ENCODE measurements around the gene COL13A1.

Gene COL13A1

GRCh38 chr10:69820817-69821216 lies 19.1 kb downstream of the COL13A1 start:
- DNase-seq (ENCODE audit: low spot score): no peak

- no peak for DNase-seq (ENCODE audit: low spot score)
Observed at GRCh38 chr10:69825604-69826003, 23.9 kb downstream of the COL13A1 start.

- no peak for DNase-seq (ENCODE audit: low spot score)
Observed at GRCh38 chr10:69826094-69826493, 24.4 kb downstream of the COL13A1 start.

- DNase-seq (ENCODE audit: low spot score): no peak
Observed at GRCh38 chr10:69826789-69827554, 25.3 kb downstream of the COL13A1 start.

- no peak for DNase-seq (ENCODE audit: low spot score)
Observed at GRCh38 chr10:69828144-69828870, 26.6 kb downstream of the COL13A1 start.

- no peak for DNase-seq (ENCODE audit: low spot score)
Observed at GRCh38 chr10:69829775-69830174, 28.1 kb downstream of the COL13A1 start.

- no peak for DNase-seq (ENCODE audit: low spot score)
Observed at GRCh38 chr10:69831231-69831855, 29.6 kb downstream of the COL13A1 start.

GRCh38 chr10:69835233-69835632 lies 33.5 kb downstream of the COL13A1 start:
- DNase-seq (ENCODE audit: low spot score): no peak

- no peak for DNase-seq (ENCODE audit: low spot score)
Observed at GRCh38 chr10:69835875-69836730, 34.4 kb downstream of the COL13A1 start.

- DNase-seq (ENCODE audit: low spot score): no peak
Observed at GRCh38 chr10:69836731-69837030, 35.0 kb downstream of the COL13A1 start.

GRCh38 chr10:69837261-69837660 lies 35.6 kb downstream of the COL13A1 start:
- no peak for DNase-seq (ENCODE audit: low spot score)

- no peak for DNase-seq (ENCODE audit: low spot score)
Observed at GRCh38 chr10:69838418-69838817, 36.7 kb downstream of the COL13A1 start.

- no peak for DNase-seq (ENCODE audit: low spot score)
Observed at GRCh38 chr10:69838853-69839252, 37.1 kb downstream of the COL13A1 start.

GRCh38 chr10:69839696-69840345 lies 38.1 kb downstream of the COL13A1 start:
- DNase-seq (ENCODE audit: low spot score): no peak

- no peak for DNase-seq (ENCODE audit: low spot score)
Observed at GRCh38 chr10:69840773-69841172, 39.1 kb downstream of the COL13A1 start.

GRCh38 chr10:69842020-69842419 lies 40.3 kb downstream of the COL13A1 start:
- no peak for DNase-seq (ENCODE audit: low spot score)

GRCh38 chr10:69842882-69843281 lies 41.2 kb downstream of the COL13A1 start:
- DNase-seq (ENCODE audit: low spot score): no peak

GRCh38 chr10:69843923-69844322 lies 42.2 kb downstream of the COL13A1 start:
- DNase-seq (ENCODE audit: low spot score): no peak

- no peak for DNase-seq (ENCODE audit: low spot score)
Observed at GRCh38 chr10:69844698-69845097, 43.0 kb downstream of the COL13A1 start.

- no peak for DNase-seq (ENCODE audit: low spot score)
Observed at GRCh38 chr10:69845574-69846292, 44.0 kb downstream of the COL13A1 start.

- DNase-seq (ENCODE audit: low spot score): no peak
Observed at GRCh38 chr10:69846293-69846921, 44.7 kb downstream of the COL13A1 start.

Data from CD4-positive, alpha-beta T cell treated with Interleukin-15 for 4 hours (primary cell).